Measurements from ENCODE around the gene OPA1.

OPA1 gene

DNA sequence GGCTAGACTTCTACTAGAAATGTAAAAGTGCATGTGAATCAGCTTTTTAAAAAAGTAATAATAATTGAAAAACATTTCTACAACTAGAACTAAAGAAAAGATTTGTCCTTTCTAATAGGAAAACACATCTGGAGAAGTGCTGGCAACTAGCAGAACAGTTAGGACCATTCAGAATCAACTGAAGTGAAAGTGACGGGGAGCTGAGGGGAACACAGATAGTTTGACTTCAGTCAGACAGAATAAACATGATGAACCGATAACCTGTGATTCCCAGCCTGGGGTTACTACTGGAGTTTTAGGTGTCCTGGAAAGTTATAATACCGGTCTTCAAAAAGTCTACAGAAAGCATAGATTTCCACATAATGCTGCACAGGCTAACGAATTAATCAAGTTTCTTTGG is 28.1 kb downstream of the OPA1 start:
- Histone ChIP-seq H3K4me2 (ENCODE audit: insufficient read depth, low read length, poor library complexity, severe bottlenecking) (no peak overlapping the region), H2BK5ac (ENCODE audit: low read length) (no peak overlapping the region), H2BK12ac (ENCODE audit: low read length) (no peak overlapping the region), H3K9me3 (replicated peaks in 1 of 2; ENCODE audit: control insufficient read depth in 2 of 2, insufficient read depth in 1 of 2, low read depth in 1 of 2, low read length in 2 of 2) (peaks cover 0 to 2% of the 10 kb centered on the region in 2 donors), H3K4ac (ENCODE audit: low read length) (no peak overlapping the region), H3K36me3 (replicated peaks in 1 of 2; ENCODE audit: control insufficient read depth in 2 of 2, insufficient read depth in 2 of 2, low read length in 2 of 2) (peaks cover 2 to 94% of the 10 kb centered on the region in 2 donors), H2AFZ (ENCODE audit: low read length) (no peak overlapping the region), H2BK15ac (ENCODE audit: low read length) (no peak overlapping the region), H3K4me1 (ENCODE audit: control insufficient read depth in 2 of 2, insufficient read depth in 1 of 2, low read depth in 1 of 2, low read length in 2 of 2) (no peaks in the 10 kb centered on the region), H4K8ac (ENCODE audit: low read depth, low read length) (no peak overlapping the region), H3K79me1 (ENCODE audit: low read depth, low read length) (peaks cover 2% of the 10 kb centered on the region), H3K14ac (ENCODE audit: low read length) (no peak overlapping the region), H4K91ac (ENCODE audit: low read depth, low read length, poor library complexity) (no peak overlapping the region), H3K4me3 (ENCODE audit: low read length in 2 of 2) (no peak overlapping the region), H3K27me3 (ENCODE audit: control insufficient read depth in 3 of 3, insufficient read depth in 3 of 3, low read depth in 1 of 3, low read length in 3 of 3) (no peaks in the 10 kb centered on the region), H3K23ac (ENCODE audit: low read depth, low read length, poor library complexity) (no peak overlapping the region), H3K18ac (ENCODE audit: low read length) (no peak overlapping the region), H3K9ac (ENCODE audit: low read depth, low read length, poor library complexity) (no peak overlapping the region), H2AK5ac (ENCODE audit: low read depth, low read length) (no peak overlapping the region), H2BK120ac (ENCODE audit: low read depth, low read length) (no peak overlapping the region), H3K27ac (replicated peaks; ENCODE audit: low read length) (no peak overlapping the region)
- no CpG with 5 or more reads among the region's 4 CpGs for WGBS, 2 donors (ENCODE audit: extremely low coverage in 2 of 2, insufficient read length in 2 of 2, insufficient replicate concordance in 1 of 2)
- no peak for DNase-seq (ENCODE audit: low spot score)

DNA sequence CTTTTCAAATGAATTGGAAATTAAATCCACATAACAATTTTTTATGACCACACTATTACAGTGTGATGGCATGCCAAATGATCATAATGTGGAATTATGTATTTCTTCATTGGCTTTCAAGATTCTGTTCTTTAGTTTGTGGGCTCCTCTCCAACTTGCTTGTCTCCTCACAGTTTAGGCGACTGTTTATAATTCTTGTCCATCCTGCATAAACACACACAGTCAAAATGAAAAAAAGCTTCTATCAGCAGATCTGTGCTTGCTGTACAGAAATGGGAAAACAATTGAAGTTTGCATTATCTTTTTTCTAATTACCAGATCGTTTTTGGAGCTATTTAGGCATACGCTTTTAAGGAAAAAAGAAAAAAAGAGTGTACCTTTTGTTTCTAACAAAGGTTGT is 37.0 kb downstream of the OPA1 start:
- WGBS, 2 donors (ENCODE audit: extremely low coverage in 2 of 2, insufficient read length in 2 of 2, insufficient replicate concordance in 1 of 2): no CpG with 5 or more reads among the region's 3 CpGs
- Histone ChIP-seq H3K4me3 (ENCODE audit: low read length in 2 of 2) (no peak overlapping the region), H3K18ac (ENCODE audit: low read length) (no peak overlapping the region)

DNA sequence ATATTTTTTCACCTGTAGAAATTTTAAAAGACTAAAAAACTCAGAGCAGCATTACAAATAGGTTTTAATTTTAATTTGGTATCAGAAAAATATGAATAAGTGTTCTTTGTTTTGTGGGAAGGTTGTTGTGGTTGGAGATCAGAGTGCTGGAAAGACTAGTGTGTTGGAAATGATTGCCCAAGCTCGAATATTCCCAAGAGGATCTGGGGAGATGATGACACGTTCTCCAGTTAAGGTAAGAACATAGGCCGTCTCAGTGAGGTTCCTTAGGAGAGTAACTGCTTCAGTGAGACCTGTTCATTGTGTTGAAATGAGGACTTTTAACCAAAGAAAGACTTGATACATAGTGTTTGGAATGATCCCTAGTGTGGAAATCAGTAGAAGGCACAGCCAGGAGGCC is 44.8 kb downstream of the OPA1 start:
- no peak overlapping the region for H3K18ac ChIP-seq (ENCODE audit: low read length)
- H3K23ac ChIP-seq (ENCODE audit: low read depth, low read length, poor library complexity): no peak overlapping the region
- peaks cover 8 to 88% of the 10 kb centered on the region in 2 donors for H3K36me3 ChIP-seq (replicated peaks in 1 of 2; ENCODE audit: control insufficient read depth in 2 of 2, insufficient read depth in 2 of 2, low read length in 2 of 2)
- H2BK12ac ChIP-seq (ENCODE audit: low read length): no peak overlapping the region
- no peaks in the 10 kb centered on the region for H3K79me1 ChIP-seq (ENCODE audit: low read depth, low read length)
- H3K4ac ChIP-seq (ENCODE audit: low read length): no peak overlapping the region
- H3K4me3 ChIP-seq (ENCODE audit: low read length in 2 of 2): no peak overlapping the region
- DNase-seq (ENCODE audit: low spot score): no peak
- H3K9ac ChIP-seq (ENCODE audit: low read depth, low read length, poor library complexity): no peak overlapping the region
- H3K9me3 ChIP-seq (replicated peaks in 1 of 2; ENCODE audit: control insufficient read depth in 2 of 2, insufficient read depth in 1 of 2, low read depth in 1 of 2, low read length in 2 of 2): peaks cover 0 to 2% of the 10 kb centered on the region in 2 donors
- H4K8ac ChIP-seq (ENCODE audit: low read depth, low read length): no peak overlapping the region
- no peaks in the 10 kb centered on the region for H3K4me1 ChIP-seq (ENCODE audit: control insufficient read depth in 2 of 2, insufficient read depth in 1 of 2, low read depth in 1 of 2, low read length in 2 of 2)
- H2AFZ ChIP-seq (ENCODE audit: low read length): no peak overlapping the region
- H2AK5ac ChIP-seq (ENCODE audit: low read depth, low read length): no peak overlapping the region
- H2BK15ac ChIP-seq (ENCODE audit: low read length): no peak overlapping the region
- no peak overlapping the region for H2BK5ac ChIP-seq (ENCODE audit: low read length)
- H3K14ac ChIP-seq (ENCODE audit: low read length): no peak overlapping the region
- no peaks in the 10 kb centered on the region for H3K27me3 ChIP-seq (ENCODE audit: control insufficient read depth in 3 of 3, insufficient read depth in 3 of 3, low read depth in 1 of 3, low read length in 3 of 3)
- H4K91ac ChIP-seq (ENCODE audit: low read depth, low read length, poor library complexity): no peak overlapping the region
- WGBS, 2 donors (ENCODE audit: extremely low coverage in 2 of 2, insufficient read length in 2 of 2, insufficient replicate concordance in 1 of 2): no CpG with 5 or more reads among the region's 3 CpGs
- no peak overlapping the region for H3K27ac ChIP-seq (replicated peaks; ENCODE audit: low read length)
- H2BK120ac ChIP-seq (ENCODE audit: low read depth, low read length): no peak overlapping the region
- H3K4me2 ChIP-seq (ENCODE audit: insufficient read depth, low read length, poor library complexity, severe bottlenecking): no peak overlapping the region

More for the DNA sequence above, 37.0 kb downstream of the OPA1 start:
- peaks cover 1% of the 10 kb centered on the region for H3K79me1 ChIP-seq (ENCODE audit: low read depth, low read length)
- no peak overlapping the region for H2AFZ ChIP-seq (ENCODE audit: low read length)
- H4K91ac ChIP-seq (ENCODE audit: low read depth, low read length, poor library complexity): no peak overlapping the region
- H2BK12ac ChIP-seq (ENCODE audit: low read length): no peak overlapping the region
- no peak overlapping the region for H3K23ac ChIP-seq (ENCODE audit: low read depth, low read length, poor library complexity)
- no peaks in the 10 kb centered on the region for H3K27me3 ChIP-seq (ENCODE audit: control insufficient read depth in 3 of 3, insufficient read depth in 3 of 3, low read depth in 1 of 3, low read length in 3 of 3)
- no peak overlapping the region for H3K4me2 ChIP-seq (ENCODE audit: insufficient read depth, low read length, poor library complexity, severe bottlenecking)
- H3K9ac ChIP-seq (ENCODE audit: low read depth, low read length, poor library complexity): no peak overlapping the region
- H3K9me3 ChIP-seq (replicated peaks in 1 of 2; ENCODE audit: control insufficient read depth in 2 of 2, insufficient read depth in 1 of 2, low read depth in 1 of 2, low read length in 2 of 2): peaks cover 0 to 3% of the 10 kb centered on the region in 2 donors
- no peak overlapping the region for H4K8ac ChIP-seq (ENCODE audit: low read depth, low read length)
- no peak overlapping the region for H3K14ac ChIP-seq (ENCODE audit: low read length)
- no peak overlapping the region for H2BK5ac ChIP-seq (ENCODE audit: low read length)
- no peak for DNase-seq (ENCODE audit: low spot score)
- H3K27ac ChIP-seq (replicated peaks; ENCODE audit: low read length): no peak overlapping the region
- H2BK120ac ChIP-seq (ENCODE audit: low read depth, low read length): no peak overlapping the region
- H3K4me1 ChIP-seq (ENCODE audit: control insufficient read depth in 2 of 2, insufficient read depth in 1 of 2, low read depth in 1 of 2, low read length in 2 of 2): no peaks in the 10 kb centered on the region
- no peak overlapping the region for H2BK15ac ChIP-seq (ENCODE audit: low read length)
- H2AK5ac ChIP-seq (ENCODE audit: low read depth, low read length): no peak overlapping the region
- H3K36me3 ChIP-seq (replicated peaks in 1 of 2; ENCODE audit: control insufficient read depth in 2 of 2, insufficient read depth in 2 of 2, low read length in 2 of 2): peaks cover 2 to 77% of the 10 kb centered on the region in 2 donors
- no peak overlapping the region for H3K4ac ChIP-seq (ENCODE audit: low read length)

DNA sequence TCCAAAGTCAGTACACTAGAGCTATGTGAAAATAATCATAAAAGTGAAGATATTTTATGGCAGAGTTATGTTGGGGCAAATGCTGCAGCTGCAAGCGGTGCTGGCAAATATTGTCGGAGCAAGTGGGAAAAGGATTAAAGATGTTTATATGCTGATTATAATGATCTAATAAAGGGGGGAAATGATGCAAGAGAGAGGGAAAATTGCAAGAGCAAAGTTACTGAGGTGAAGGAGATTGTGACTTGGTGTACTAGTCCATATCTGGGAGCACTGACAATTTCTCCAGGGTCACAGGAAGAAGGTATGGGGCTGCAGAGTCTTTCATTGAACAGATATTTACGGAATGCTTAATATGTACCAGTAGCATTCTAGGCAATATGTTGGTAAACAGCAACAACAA is 45.8 kb downstream of the OPA1 start:
- Histone ChIP-seq H3K79me1 (ENCODE audit: low read depth, low read length) (no peaks in the 10 kb centered on the region), H3K36me3 (replicated peaks in 1 of 2; ENCODE audit: control insufficient read depth in 2 of 2, insufficient read depth in 2 of 2, low read length in 2 of 2) (peaks cover 9 to 91% of the 10 kb centered on the region in 2 donors), H3K9me3 (replicated peaks in 1 of 2; ENCODE audit: control insufficient read depth in 2 of 2, insufficient read depth in 1 of 2, low read depth in 1 of 2, low read length in 2 of 2) (peaks cover 0 to 2% of the 10 kb centered on the region in 2 donors), H3K23ac (ENCODE audit: low read depth, low read length, poor library complexity) (no peak overlapping the region), H2BK12ac (ENCODE audit: low read length) (no peak overlapping the region), H3K9ac (ENCODE audit: low read depth, low read length, poor library complexity) (no peak overlapping the region), H3K4me3 (ENCODE audit: low read length in 2 of 2) (no peak overlapping the region), H3K4ac (ENCODE audit: low read length) (no peak overlapping the region), H2BK120ac (ENCODE audit: low read depth, low read length) (no peak overlapping the region), H3K4me1 (ENCODE audit: control insufficient read depth in 2 of 2, insufficient read depth in 1 of 2, low read depth in 1 of 2, low read length in 2 of 2) (no peaks in the 10 kb centered on the region), H2AFZ (ENCODE audit: low read length) (no peak overlapping the region), H3K14ac (ENCODE audit: low read length) (no peak overlapping the region), H4K91ac (ENCODE audit: low read depth, low read length, poor library complexity) (no peak overlapping the region), H3K27me3 (ENCODE audit: control insufficient read depth in 3 of 3, insufficient read depth in 3 of 3, low read depth in 1 of 3, low read length in 3 of 3) (no peaks in the 10 kb centered on the region), H2BK15ac (ENCODE audit: low read length) (no peak overlapping the region), H3K4me2 (ENCODE audit: insufficient read depth, low read length, poor library complexity, severe bottlenecking) (no peak overlapping the region), H2AK5ac (ENCODE audit: low read depth, low read length) (no peak overlapping the region), H2BK5ac (ENCODE audit: low read length) (no peak overlapping the region), H3K18ac (ENCODE audit: low read length) (no peak overlapping the region), H4K8ac (ENCODE audit: low read depth, low read length) (no peak overlapping the region), H3K27ac (replicated peaks; ENCODE audit: low read length) (no peak overlapping the region)
- DNase-seq (ENCODE audit: low spot score): no peak
- WGBS, 2 donors (ENCODE audit: extremely low coverage in 2 of 2, insufficient read length in 2 of 2, insufficient replicate concordance in 1 of 2): no CpG with 5 or more reads among the region's 3 CpGs
